SU-DHL-6 (cell line): Measurements from ENCODE around the gene SLC9A2.

Experiments
- CTCF ChIP-seq: fragments of 200-600 bp; sonication (generic); IDR thresholded peaks from one replicate; pipeline ENCODE4 v1.5.1; 2017; ENCODE audit warnings: antibody characterized with exemption, mild to moderate bottlenecking, low read length, moderate library complexity; ENCODE audit not compliant: insufficient read depth, poor library complexity, severe bottlenecking
- EZH2phosphoT487 ChIP-seq: fragments of 200-600 bp; sonication (generic), shearing (Covaris generic); conservative IDR thresholded peaks from 2 replicates; pipeline ENCODE4 v1.6.1; 2018; ENCODE audit warnings: mild to moderate bottlenecking, antibody characterized with exemption, low read length, moderate library complexity, mixed read lengths

GRCh38 chr2:102674370-102674769 is 55.0 kb downstream of the SLC9A2 start:
- TF ChIP-seq CTCF (no peak), EZH2phosphoT487 (no peak)
